ENCODE results near the gene YKT6.

YKT6 gene

GRCh38 chr7:44224974-44225565 lies 24.3 kb downstream of the YKT6 start:
- H3K36me3 Mint-ChIP-seq (ENCODE audit: low read depth), result no peaks in the 10 kb centered on the region

GRCh38 chr7:44225566-44226395 lies 25.0 kb downstream of the YKT6 start:
- Mint-ChIP-seq H3K27ac (no peak overlapping the region), H3K4me1 (ENCODE audit: low read depth) (no peaks in the 10 kb centered on the region), H3K4me3 (no peak overlapping the region), H3K27me3 (ENCODE audit: low read depth) (no peaks in the 10 kb centered on the region), H3K36me3 (ENCODE audit: low read depth) (no peaks in the 10 kb centered on the region), H3K9me3 (no peaks in the 10 kb centered on the region)

More at GRCh38 chr7:44224974-44225565, 24.3 kb downstream of the YKT6 start:
- no peak overlapping the region for H3K27ac Mint-ChIP-seq
- no peaks in the 10 kb centered on the region for H3K27me3 Mint-ChIP-seq (ENCODE audit: low read depth)
- H3K9me3 Mint-ChIP-seq, result no peaks in the 10 kb centered on the region
- no peak overlapping the region for H3K4me3 Mint-ChIP-seq
- no peaks in the 10 kb centered on the region for H3K4me1 Mint-ChIP-seq (ENCODE audit: low read depth)

GRCh38 chr7:44226396-44226753 lies 25.6 kb downstream of the YKT6 start:
- Mint-ChIP-seq H3K4me3 (no peak overlapping the region), H3K9me3 (no peaks in the 10 kb centered on the region), H3K27ac (no peak overlapping the region), H3K27me3 (ENCODE audit: low read depth) (no peaks in the 10 kb centered on the region), H3K4me1 (ENCODE audit: low read depth) (no peaks in the 10 kb centered on the region), H3K36me3 (ENCODE audit: low read depth) (no peaks in the 10 kb centered on the region)

GRCh38 chr7:44227911-44228310 lies 27.1 kb downstream of the YKT6 start:
- H3K4me3 Mint-ChIP-seq, result no peak overlapping the region
- H3K27ac Mint-ChIP-seq, result no peak overlapping the region

GRCh38 chr7:44228571-44229350 lies 28.0 kb downstream of the YKT6 start:
- Mint-ChIP-seq H3K27me3 (ENCODE audit: low read depth) (no peaks in the 10 kb centered on the region), H3K4me1 (ENCODE audit: low read depth) (no peaks in the 10 kb centered on the region), H3K9me3 (no peaks in the 10 kb centered on the region), H3K27ac (no peak overlapping the region), H3K36me3 (ENCODE audit: low read depth) (no peaks in the 10 kb centered on the region), H3K4me3 (no peak overlapping the region)

More at GRCh38 chr7:44227911-44228310, 27.1 kb downstream of the YKT6 start:
- no peaks in the 10 kb centered on the region for H3K4me1 Mint-ChIP-seq (ENCODE audit: low read depth)
- no peaks in the 10 kb centered on the region for H3K36me3 Mint-ChIP-seq (ENCODE audit: low read depth)
- no peaks in the 10 kb centered on the region for H3K27me3 Mint-ChIP-seq (ENCODE audit: low read depth)
- no peaks in the 10 kb centered on the region for H3K9me3 Mint-ChIP-seq

GRCh38 chr7:44229546-44230105 lies 28.8 kb downstream of the YKT6 start:
- Mint-ChIP-seq H3K36me3 (ENCODE audit: low read depth) (no peaks in the 10 kb centered on the region), H3K27ac (no peak overlapping the region), H3K4me1 (ENCODE audit: low read depth) (no peaks in the 10 kb centered on the region), H3K27me3 (ENCODE audit: low read depth) (no peaks in the 10 kb centered on the region), H3K4me3 (no peak overlapping the region), H3K9me3 (no peaks in the 10 kb centered on the region)

GRCh38 chr7:44230286-44230685 lies 29.5 kb downstream of the YKT6 start:
- H3K27me3 Mint-ChIP-seq (ENCODE audit: low read depth), result no peaks in the 10 kb centered on the region
- no peak overlapping the region for H3K4me3 Mint-ChIP-seq
- no peaks in the 10 kb centered on the region for H3K9me3 Mint-ChIP-seq
- no peaks in the 10 kb centered on the region for H3K36me3 Mint-ChIP-seq (ENCODE audit: low read depth)
- no peaks in the 10 kb centered on the region for H3K4me1 Mint-ChIP-seq (ENCODE audit: low read depth)
- H3K27ac Mint-ChIP-seq, result no peak overlapping the region

- no peak overlapping the region for H3K4me3 Mint-ChIP-seq
- no peaks in the 10 kb centered on the region for H3K4me1 Mint-ChIP-seq (ENCODE audit: low read depth)
- no peaks in the 10 kb centered on the region for H3K27me3 Mint-ChIP-seq (ENCODE audit: low read depth)
- H3K27ac Mint-ChIP-seq, result no peak overlapping the region
- H3K9me3 Mint-ChIP-seq, result no peaks in the 10 kb centered on the region
- H3K36me3 Mint-ChIP-seq (ENCODE audit: low read depth), result no peaks in the 10 kb centered on the region
Observed at GRCh38 chr7:44231088-44231487, 30.3 kb downstream of the YKT6 start.

- no peak overlapping the region for H3K27ac Mint-ChIP-seq
- no peaks in the 10 kb centered on the region for H3K9me3 Mint-ChIP-seq
- no peaks in the 10 kb centered on the region for H3K36me3 Mint-ChIP-seq (ENCODE audit: low read depth)
- H3K4me3 Mint-ChIP-seq, result no peak overlapping the region
- no peaks in the 10 kb centered on the region for H3K4me1 Mint-ChIP-seq (ENCODE audit: low read depth)
- no peaks in the 10 kb centered on the region for H3K27me3 Mint-ChIP-seq (ENCODE audit: low read depth)
Observed at GRCh38 chr7:44232396-44232795, 31.6 kb downstream of the YKT6 start.

GRCh38 chr7:44232901-44233715 lies 32.3 kb downstream of the YKT6 start:
- no peaks in the 10 kb centered on the region for H3K4me1 Mint-ChIP-seq (ENCODE audit: low read depth)
- no peaks in the 10 kb centered on the region for H3K36me3 Mint-ChIP-seq (ENCODE audit: low read depth)
- H3K9me3 Mint-ChIP-seq, result no peaks in the 10 kb centered on the region
- H3K27me3 Mint-ChIP-seq (ENCODE audit: low read depth), result no peaks in the 10 kb centered on the region
- H3K4me3 Mint-ChIP-seq, result no peak overlapping the region
- no peak overlapping the region for H3K27ac Mint-ChIP-seq

GRCh38 chr7:44235066-44235465 lies 34.3 kb downstream of the YKT6 start:
- no peaks in the 10 kb centered on the region for H3K36me3 Mint-ChIP-seq (ENCODE audit: low read depth)
- no peak overlapping the region for H3K27ac Mint-ChIP-seq
- no peaks in the 10 kb centered on the region for H3K27me3 Mint-ChIP-seq (ENCODE audit: low read depth)
- no peak overlapping the region for H3K4me3 Mint-ChIP-seq
- no peaks in the 10 kb centered on the region for H3K9me3 Mint-ChIP-seq
- no peaks in the 10 kb centered on the region for H3K4me1 Mint-ChIP-seq (ENCODE audit: low read depth)

- no peaks in the 10 kb centered on the region for H3K9me3 Mint-ChIP-seq
- H3K27ac Mint-ChIP-seq, result no peak overlapping the region
- no peaks in the 10 kb centered on the region for H3K4me1 Mint-ChIP-seq (ENCODE audit: low read depth)
- H3K4me3 Mint-ChIP-seq, result no peak overlapping the region
- H3K27me3 Mint-ChIP-seq (ENCODE audit: low read depth), result no peaks in the 10 kb centered on the region
- H3K36me3 Mint-ChIP-seq (ENCODE audit: low read depth), result no peaks in the 10 kb centered on the region
Observed at GRCh38 chr7:44235582-44236332, 35.0 kb downstream of the YKT6 start.

- H3K36me3 Mint-ChIP-seq (ENCODE audit: low read depth), result no peaks in the 10 kb centered on the region
- no peaks in the 10 kb centered on the region for H3K4me1 Mint-ChIP-seq (ENCODE audit: low read depth)
- H3K27ac Mint-ChIP-seq, result no peak overlapping the region
- H3K4me3 Mint-ChIP-seq, result no peak overlapping the region
- no peaks in the 10 kb centered on the region for H3K27me3 Mint-ChIP-seq (ENCODE audit: low read depth)
- H3K9me3 Mint-ChIP-seq, result no peaks in the 10 kb centered on the region
Observed at GRCh38 chr7:44236333-44236728, 35.6 kb downstream of the YKT6 start.

Measured in T-helper 1 cell treated with Interleukin-12 subunit alpha and Interleukin-12 subunit beta and Interleukin-4 antibody, amounts not matched to agents 30 μg/mL and 1 μg/mL, for 36 hours (primary cell).